Activated CD8-positive, alpha-beta T cell treated with anti-CD3 and anti-CD28 coated beads for 36 hours (primary cell): Measurements from ENCODE around the gene DPM2. TPM values are rescaled to one million over a fixed set of nuclear protein-coding genes. Genes with fewer than 3 reads are reported as not detected.
A peak's percentile ranks its signal among the peaks of the same experiment; 100 is the strongest.

ENCODE experiments used
- ATAC-seq: fragments of 200-7000 bp; cut with Tn5 transposase; one replicate; pipeline ENCODE4 v1.10.0; 2021; ENCODE audit warnings: mild to moderate bottlenecking, moderate library complexity
- CTCF ChIA-PET: fragments of 350-600 bp; sonication (Branson Sonifier 250); formaldehyde crosslinking; loops from one replicate; lab custom pipeline; 2021; ENCODE audit warnings: antibody characterized with exemption; lab: Charles Lee
- POLR2A ChIA-PET: fragments of 350-600 bp; sonication (Branson Sonifier 250); formaldehyde crosslinking; loops from one replicate; lab custom pipeline; 2021; ENCODE audit warnings: antibody characterized with exemption; lab: Charles Lee
- DNase-seq: peaks from one replicate; pipeline ENCODE4 v3.0.0-alpha.2; 2020
- H3K27ac Mint-ChIP-seq: one replicate; pipeline ENCODE4 v1.8.0; 2021; ENCODE audit warnings: mild to moderate bottlenecking, mixed read lengths
- H3K27me3 Mint-ChIP-seq: one replicate; pipeline ENCODE4 v1.8.0; 2021; ENCODE audit warnings: mixed read lengths
- H3K36me3 Mint-ChIP-seq: one replicate; pipeline ENCODE4 v1.8.0; 2021; ENCODE audit warnings: low read depth, mixed read lengths
- H3K4me1 Mint-ChIP-seq: one replicate; pipeline ENCODE4 v1.8.0; 2021; ENCODE audit warnings: low read depth, mixed read lengths
- H3K4me3 Mint-ChIP-seq: one replicate; pipeline ENCODE4 v1.8.0; 2021; ENCODE audit warnings: mild to moderate bottlenecking, moderate library complexity, mixed read lengths
- H3K9me3 Mint-ChIP-seq: one replicate; pipeline ENCODE4 v1.8.0; 2021; ENCODE audit warnings: mixed read lengths
- CTCF ChIP-seq: fragments of 200-600 bp; IDR thresholded peaks from one replicate; pipeline ENCODE4 v1.8.0; 2022; ENCODE audit warnings: antibody characterized with exemption, mild to moderate bottlenecking
- intact Hi-C: fragments of 100-400 bp; cut with micrococcal nuclease; formaldehyde crosslinking; loops from one replicate; pipeline ENCODE4 v1.10.0; 2022
- total RNA-seq, 2 experiments: library from RNA; stranded (reverse); gene quantifications; one replicate each; pipeline ENCODE4 v1.2.3, GENCODE V29; 2021

Gene DPM2
- total RNA-seq, 2 experiments from 2014 or later: 41.3 to 43.9 TPM

GRCh38 chr9:127947841-127948710, 10.4 kb upstream of the DPM2 start:
- Mint-ChIP-seq H3K4me1 (peaks cover 58% of the 10 kb centered on the region), H3K27me3 (no peaks in the 10 kb centered on the region), H3K4me3 (no peak overlapping the region), H3K36me3 (peaks cover 31% of the 10 kb centered on the region), H3K9me3 (no peaks in the 10 kb centered on the region), H3K27ac (peak overlapping the region; percentile 87)
- TF ChIP-seq CTCF: no peak
- POLR2A ChIA-PET: interaction anchor here (0.8 to 1.0 kb wide), 4 partner anchors 11 to 144 kb away, joined by 3 to 5 read pairs (median 4); partner anchors contain the start of gene DPM2
- ATAC-seq (no peak), DNase-seq (no peak)
- CTCF ChIA-PET: interaction anchor here (1.9 to 30.0 kb wide), 3 partner anchors 10 to 170 kb away, joined by 4 to 631 read pairs (median 9); no protein-coding TSS in a partner anchor
- intact Hi-C loops: no loop called here

GRCh38 chr9:127946728-127947127, 9.1 kb upstream of the DPM2 start:
- H3K36me3 Mint-ChIP-seq: peaks cover 41% of the 10 kb centered on the region
- peak overlapping the region; percentile 55 for H3K27ac Mint-ChIP-seq
- ChIA-PET CTCF (interaction anchor here (1.2 to 30.0 kb wide), 4 partner anchors 11 to 171 kb away, joined by 4 to 631 read pairs (median 92); no protein-coding TSS in a partner anchor), POLR2A (interaction anchor here (0.6 to 1.2 kb wide), 2 partner anchors 30 to 89 kb away, joined by 3 read pairs; no protein-coding TSS in a partner anchor)
- H3K9me3 Mint-ChIP-seq: no peaks in the 10 kb centered on the region
- DNase-seq: no peak
- no peak overlapping the region for H3K4me3 Mint-ChIP-seq
- intact Hi-C loops: no loop called here
- TF ChIP-seq CTCF: no peak
- no peak for ATAC-seq
- no peaks in the 10 kb centered on the region for H3K27me3 Mint-ChIP-seq
- peaks cover 53% of the 10 kb centered on the region for H3K4me1 Mint-ChIP-seq

- TF ChIP-seq CTCF: no peak
- H3K4me3 Mint-ChIP-seq: no peak overlapping the region
- CTCF ChIA-PET: interaction anchor here (1.2 to 30.0 kb wide), 4 partner anchors 12 to 172 kb away, joined by 4 to 631 read pairs (median 92); no protein-coding TSS in a partner anchor
- H3K4me1 Mint-ChIP-seq: peaks cover 47% of the 10 kb centered on the region
- H3K36me3 Mint-ChIP-seq: peaks cover 41% of the 10 kb centered on the region
- no peaks in the 10 kb centered on the region for H3K27me3 Mint-ChIP-seq
- POLR2A ChIA-PET: no interaction called here
- peak overlapping the region; percentile 28 for H3K27ac Mint-ChIP-seq
- intact Hi-C loops: no loop called here
- no peak for DNase-seq
- ATAC-seq: no peak
- H3K9me3 Mint-ChIP-seq: no peaks in the 10 kb centered on the region
These were observed 8.3 kb upstream of the DPM2 start for GRCh38 chr9:127945942-127946341.

GRCh38 chr9:127945338-127945737, 7.7 kb upstream of the DPM2 start:
- CTCF ChIA-PET: interaction anchor here (1.2 to 30.0 kb wide), 5 partner anchors 12 to 98 kb away, joined by 4 to 631 read pairs (median 24); no protein-coding TSS in a partner anchor
- ATAC-seq: no peak
- DNase-seq: no peak
- Mint-ChIP-seq H3K27me3 (no peaks in the 10 kb centered on the region), H3K4me3 (no peak overlapping the region), H3K9me3 (no peaks in the 10 kb centered on the region), H3K4me1 (peaks cover 41% of the 10 kb centered on the region), H3K36me3 (peaks cover 39% of the 10 kb centered on the region), H3K27ac (peak overlapping the region; percentile 28)
- intact Hi-C loops: no loop called here
- POLR2A ChIA-PET: interaction anchor here (1.0 kb wide), 1 partner anchor 147 kb away, joined by 3 read pairs; no protein-coding TSS in a partner anchor
- no peak for TF ChIP-seq CTCF
